Ammon's horn (tissue), 1 donor: ENCODE measurements around the gene PDZD7.

Experiments used
- DNase-seq: peaks from one replicate; pipeline ENCODE4 v3.0.0-alpha.2; 2016; ENCODE audit warnings: low spot score

Gene PDZD7

DNA sequence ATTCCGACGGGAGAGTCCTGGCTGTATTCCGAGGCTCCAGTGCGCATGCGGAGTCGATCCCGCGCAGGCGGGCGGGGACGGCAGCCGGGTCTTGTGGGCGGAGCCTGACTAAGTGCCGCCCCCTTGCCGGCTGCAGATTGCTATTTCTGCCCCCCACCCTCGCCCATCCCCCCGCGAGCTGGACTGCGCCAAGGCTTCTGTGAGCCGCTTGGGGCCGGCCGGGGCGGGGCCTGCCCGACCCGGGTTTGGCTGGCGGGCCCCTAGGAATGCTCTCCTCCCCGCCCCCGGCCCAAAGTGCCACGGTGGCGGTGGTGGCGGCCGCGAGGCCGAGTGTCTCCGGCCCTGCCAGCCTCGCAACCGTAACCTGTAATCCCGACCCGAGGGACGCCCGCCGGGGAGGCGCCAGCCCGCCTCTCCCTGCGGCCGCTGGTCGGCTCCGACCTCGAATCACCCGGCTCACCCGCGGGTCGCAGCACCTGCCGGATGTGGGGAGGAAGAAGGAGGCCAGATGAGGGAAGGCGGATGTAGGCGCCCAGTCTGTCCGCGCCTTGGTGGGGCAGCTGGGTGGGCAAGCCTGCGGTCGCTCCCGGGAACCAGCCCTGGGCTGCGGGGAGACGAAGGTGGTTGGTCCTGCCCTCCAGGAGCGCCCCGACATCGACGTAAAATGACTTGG, 30.2 kb upstream of the PDZD7 start:
- DNase-seq, result peak; percentile 92

GRCh38 chr10:101060036-101060950, 29.4 kb upstream of the PDZD7 start:
- peak; percentile 86 for DNase-seq

DNA sequence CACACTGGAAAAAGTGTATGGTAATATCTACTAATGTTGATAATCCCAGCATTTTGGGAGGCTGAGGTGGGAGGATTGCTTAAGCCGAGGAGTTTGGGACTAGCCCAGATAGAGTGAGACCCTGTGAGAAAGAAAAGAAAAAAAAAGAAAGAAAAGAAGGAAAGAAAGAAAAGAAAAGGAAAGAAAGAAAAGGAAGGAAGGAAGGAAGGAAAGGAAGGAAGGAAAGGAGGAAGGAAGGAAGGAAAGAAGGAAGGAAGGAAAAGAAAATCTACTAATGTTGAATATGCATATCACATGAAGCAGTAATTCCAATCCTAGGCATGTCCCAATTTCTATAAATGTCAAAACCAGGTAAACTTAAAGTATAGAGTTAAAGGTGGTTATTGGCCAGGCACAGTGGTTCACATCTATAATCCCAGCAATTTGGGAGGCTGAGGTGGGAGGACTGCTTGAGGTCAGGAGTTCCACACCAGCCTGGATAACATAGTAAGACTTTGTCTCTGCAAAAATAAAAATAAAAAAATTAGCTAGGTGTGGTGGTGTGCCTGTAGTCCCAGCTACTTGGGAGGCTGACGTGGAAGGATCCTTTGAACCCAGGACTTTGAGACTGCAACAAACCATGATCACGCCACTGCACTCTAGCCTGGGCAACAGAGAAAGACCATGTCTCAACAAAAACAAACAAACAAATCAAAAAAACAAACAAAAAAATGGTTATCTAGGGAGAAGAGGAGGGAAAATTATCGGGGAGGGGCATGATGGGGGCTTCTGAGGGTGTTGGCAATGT, 25.6 kb upstream of the PDZD7 start:
- no peak for DNase-seq

- DNase-seq, result no peak
Measured at GRCh38 chr10:101055411-101055810, 24.5 kb upstream of the PDZD7 start.

DNA sequence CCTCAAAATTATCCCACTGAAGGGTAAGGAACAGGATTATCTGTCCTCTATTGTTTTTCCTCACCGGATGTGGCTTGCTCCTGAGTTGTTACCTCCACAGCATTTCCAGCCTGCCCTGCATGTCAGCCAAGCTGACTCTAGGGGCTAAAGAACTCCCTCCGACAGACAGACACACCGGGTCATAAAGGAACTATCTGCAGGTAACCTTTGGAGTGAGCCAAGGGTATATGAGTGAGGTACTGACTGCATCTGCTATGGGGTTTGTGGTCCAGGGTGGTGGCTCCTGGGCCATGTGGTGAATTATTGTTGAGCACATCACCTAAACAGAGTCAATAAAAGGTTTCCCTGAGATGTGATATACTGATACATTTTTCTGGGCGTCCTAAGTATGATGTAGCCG, 23.9 kb upstream of the PDZD7 start:
- DNase-seq, result no peak

DNA sequence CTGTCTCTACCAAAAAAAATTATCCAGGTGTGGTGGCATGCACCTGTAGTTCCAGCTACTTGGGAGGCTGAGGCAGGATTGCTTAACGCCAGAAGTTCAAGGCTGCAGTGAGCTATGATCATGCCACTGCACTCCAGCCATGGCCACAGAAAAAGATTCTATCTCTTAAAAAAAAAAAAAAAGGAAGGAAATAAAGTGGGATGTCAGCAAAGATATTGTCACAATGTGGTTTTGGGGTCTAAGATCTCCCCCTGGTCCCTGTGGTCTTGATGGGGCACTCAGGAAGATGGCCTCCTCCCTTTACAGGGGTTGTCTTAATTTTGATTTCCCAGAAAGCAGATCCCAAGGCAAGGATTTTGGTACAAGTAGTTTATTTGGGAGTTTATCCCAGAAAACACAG, 23.4 kb upstream of the PDZD7 start:
- no peak for DNase-seq

DNA sequence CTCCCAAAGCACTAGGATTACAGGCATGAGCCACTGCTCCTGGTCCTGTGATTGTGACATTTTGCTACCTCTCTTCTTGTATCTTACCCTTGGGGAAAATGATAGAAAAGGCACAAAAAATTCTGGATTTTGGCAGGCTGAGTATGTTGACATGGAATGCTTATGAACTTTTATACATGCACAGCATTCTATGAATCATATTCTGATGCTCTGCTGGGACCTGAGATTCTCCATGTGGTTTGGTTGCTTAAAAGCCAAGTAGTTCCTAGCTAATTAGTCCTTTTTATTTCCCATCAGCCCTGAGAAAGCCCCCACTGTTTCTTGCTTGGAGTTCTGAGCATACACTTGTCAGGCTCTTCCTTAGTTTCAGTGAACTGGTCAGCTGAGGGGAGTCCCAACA, 22.6 kb upstream of the PDZD7 start:
- DNase-seq, result no peak

GRCh38 chr10:101052285-101052684, 21.4 kb upstream of the PDZD7 start:
- DNase-seq, result no peak

- no peak for DNase-seq
Measured at GRCh38 chr10:101050208-101051069, 19.5 kb upstream of the PDZD7 start.

DNA sequence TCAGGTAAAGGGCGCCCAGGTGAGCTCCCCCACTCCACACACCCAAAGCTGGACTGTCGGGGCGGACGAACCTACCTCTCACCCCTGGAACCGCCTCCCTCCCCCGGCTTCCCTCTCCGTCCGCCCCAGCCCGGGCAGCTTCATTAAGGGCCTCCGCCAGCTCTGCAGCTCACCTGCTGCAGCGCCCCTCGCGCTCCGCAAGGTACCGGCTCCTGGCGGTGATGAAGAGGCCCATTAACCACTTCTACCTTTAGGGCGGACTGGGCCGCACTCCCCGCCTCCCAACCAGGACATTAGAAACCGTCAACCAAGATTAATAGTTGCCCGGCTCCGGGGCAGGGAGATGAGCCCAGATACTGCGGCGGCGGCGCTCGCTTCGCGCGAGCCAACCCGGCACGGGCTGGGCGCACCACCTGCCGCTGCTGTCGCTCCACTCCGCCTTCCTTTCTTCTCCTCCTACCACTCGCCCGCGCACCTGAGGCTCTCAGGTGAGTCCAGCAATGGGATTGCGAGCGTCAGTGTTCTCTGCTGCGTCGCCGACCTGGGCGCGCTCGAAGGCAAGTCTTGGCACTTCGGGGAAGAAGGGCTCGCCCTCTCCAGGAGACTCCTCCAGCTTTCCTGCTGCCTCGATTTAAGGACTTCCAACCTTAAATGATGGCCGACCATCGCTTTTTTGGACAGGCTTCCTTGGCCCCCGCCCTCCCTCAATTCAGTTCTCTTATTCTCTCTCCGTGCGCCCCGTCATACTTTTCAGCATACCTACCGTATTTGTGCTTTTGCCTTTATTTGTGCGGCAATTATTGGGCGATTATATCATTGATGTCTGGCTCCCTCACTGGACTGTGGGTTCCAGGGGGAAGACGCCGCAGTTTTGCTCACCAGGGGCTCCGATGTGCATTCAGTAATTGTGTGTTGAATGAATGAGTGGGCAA, 17.3 kb upstream of the PDZD7 start:
- DNase-seq, result no peak

- DNase-seq, result no peak
Measured at GRCh38 chr10:101047268-101047667, 16.3 kb upstream of the PDZD7 start.

DNA sequence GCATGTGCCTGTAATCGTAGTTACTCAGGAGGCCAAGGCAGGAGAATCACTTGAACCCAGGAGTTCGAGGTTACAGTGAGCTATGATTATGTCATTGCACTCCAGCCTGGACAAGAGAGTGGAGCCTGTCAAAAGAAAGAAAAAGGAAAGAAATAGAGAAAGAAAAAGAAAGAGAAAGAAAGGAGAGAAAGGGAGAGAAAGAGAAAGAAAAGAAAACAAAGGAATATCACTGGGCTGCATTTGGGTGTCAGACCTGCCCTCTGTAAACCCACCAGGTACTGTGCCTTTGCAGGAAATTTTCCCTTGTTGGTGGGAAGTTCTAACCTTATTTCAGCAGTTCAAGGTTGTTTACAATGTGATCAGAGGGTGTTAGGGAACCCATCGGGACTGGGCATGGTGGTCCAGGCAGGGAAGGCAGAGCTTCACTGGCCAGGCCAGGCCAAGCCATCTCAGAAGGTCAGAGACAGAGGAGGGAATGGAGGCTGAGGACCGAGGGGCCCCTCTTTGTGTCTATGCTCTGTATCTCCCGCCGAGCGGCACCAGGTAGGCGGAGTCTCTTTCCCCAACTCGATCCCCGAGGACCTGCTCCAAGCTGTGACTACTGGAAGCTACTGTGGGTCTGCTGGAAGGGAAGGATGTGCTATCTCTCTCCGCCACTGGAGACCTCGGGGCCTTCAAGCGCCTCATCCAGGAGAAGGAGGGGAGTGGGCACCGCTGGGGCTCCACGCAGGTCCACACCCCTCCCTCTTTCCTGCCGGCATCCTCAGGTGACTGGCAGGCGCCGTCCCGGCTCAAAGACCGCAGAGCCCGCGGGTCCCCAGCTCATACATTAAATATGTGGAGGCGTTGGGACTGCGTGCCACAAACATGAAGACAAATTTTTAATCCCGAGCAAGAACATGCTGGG, 15.7 kb upstream of the PDZD7 start:
- no peak for DNase-seq

DNA sequence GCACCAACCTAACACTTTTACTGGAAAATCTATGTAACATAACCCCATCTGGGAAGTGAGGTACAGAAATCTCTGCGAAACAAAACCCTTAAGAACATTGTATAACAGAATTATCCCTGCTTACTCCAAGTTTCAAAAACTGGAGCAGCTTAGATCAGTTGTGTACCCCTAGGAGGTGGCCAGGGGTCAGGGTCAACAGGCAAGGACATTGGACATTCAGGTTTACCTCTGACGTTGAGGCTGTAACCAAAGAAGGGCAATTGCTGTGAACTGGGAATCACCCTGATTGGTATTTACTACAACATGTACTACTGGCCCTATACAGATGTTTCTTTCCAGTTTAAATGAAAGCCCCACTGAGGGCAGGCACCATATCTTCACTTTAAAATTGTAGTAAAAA, 13.2 kb upstream of the PDZD7 start:
- no peak for DNase-seq

DNA sequence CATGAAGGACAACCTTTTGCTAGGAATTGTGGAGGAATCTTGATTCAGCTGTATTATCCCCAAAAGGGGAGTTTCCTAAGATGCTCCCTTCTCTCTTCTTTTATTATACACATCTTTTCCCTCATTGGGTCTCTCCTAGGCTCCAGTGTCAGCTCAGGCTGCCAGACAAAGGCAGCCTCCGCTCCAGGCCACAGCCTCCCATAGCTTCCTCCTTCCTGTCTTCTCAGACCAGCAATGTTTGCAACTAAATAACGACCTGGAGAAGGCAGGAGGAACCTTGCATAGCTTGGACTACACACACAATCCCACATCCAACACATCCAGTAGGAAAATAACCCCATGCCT, 12.4 kb upstream of the PDZD7 start:
- DNase-seq, result no peak

GRCh38 chr10:101042667-101043362, 11.9 kb upstream of the PDZD7 start:
- peak; percentile 94 for DNase-seq

DNA sequence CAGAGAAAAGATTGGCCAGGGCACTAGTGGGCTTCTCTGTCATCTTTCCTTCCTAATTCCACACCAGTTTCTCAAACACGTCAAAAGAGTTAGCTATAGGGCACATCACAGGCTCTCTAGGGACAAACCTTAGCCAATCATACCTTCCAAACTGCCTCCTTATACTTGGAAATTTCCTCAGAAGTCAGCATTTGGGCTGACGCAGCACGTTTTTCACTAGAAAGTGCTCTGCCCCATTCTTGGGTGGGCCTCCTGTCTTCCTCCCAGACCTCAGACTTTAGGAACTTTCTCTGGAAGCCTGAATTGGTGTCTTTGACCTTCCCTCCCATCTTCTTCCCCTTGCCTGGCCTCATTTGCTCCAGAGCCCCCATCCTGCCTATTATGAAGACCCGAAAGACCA, 11.2 kb upstream of the PDZD7 start:
- no peak for DNase-seq

DNA sequence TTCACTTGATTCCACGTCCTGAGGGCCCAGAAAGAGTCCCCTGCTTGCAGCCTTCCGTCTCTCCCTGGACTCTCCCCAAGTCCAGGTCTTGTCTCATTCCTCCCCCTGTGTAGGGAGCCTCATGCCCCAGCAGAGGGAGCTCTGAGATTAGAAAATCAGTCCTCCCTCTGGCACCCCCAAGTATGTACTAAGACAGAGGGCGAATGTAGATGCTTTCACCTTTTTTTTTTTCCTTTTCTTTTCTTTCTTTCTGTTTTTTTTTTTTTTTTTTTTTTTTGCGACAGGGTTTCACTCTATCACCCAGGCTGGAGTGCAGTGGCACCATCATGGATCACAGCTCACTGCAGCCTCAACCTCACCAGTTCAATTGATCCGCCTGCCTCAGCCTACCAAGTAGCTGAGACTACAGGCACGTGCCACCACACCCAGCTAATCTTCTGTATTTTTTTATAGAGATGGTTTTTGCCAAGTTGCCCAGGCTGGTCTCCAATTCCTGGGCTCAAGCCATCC, 10.4 kb upstream of the PDZD7 start:
- DNase-seq, result peak; percentile 91

DNA sequence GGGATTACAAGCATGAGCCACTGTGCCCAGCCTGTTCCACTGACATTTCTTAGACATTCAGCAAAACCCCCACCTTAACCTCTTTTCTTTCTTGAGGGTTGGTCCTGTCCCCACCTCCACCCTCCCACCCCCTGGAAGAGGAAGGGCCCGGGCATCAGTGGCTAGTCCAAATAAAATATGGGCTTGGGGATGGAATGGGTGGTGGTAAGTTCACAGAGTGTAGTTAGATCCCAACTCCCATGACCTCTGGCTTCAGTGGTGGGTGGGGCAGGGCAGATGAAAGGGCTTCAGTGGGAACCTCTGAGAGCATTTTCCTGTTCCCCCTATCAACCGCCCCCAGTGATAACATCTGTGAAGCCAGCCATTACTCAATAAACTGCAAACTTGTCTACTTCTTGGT, 9.9 kb upstream of the PDZD7 start:
- DNase-seq, result no peak

- DNase-seq, result peak; percentile 63
Measured at GRCh38 chr10:101040061-101040460, 9.1 kb upstream of the PDZD7 start.
